NCI-H1105 treated with DMSO at 0.1 percent for 48 hours (cell line): ENCODE data around the gene TIMP1.

Experiments
- DNase-seq: peaks from one replicate; lab custom pipeline; 2025; lab: John Stamatoyannopoulos, UW

The TIMP1 gene

GRCh38 chrX:47634871-47635575 is 52.8 kb downstream of the TIMP1 start:
- no peak for DNase-seq
